Stimulated activated CD4-positive, alpha-beta T cell treated with anti-CD3 and anti-CD28 coated beads, Interleukin-4, amount 100 ng/mL, for 1 hour (primary cell): ENCODE measurements around the gene SSBP3.
"Not testable (repeated sequence)": the region's sequence is repeated elsewhere in the genome, so short reads cannot be mapped to it uniquely, and the experiment has no call there.

ENCODE experiments used
- DNase-seq: peaks from one replicate; pipeline ENCODE4 v3.0.0-alpha.2; 2020

The SSBP3 gene

GRCh38 chr1:54391450-54392209 lies 14.6 kb downstream of the SSBP3 start:
- no peak for DNase-seq

GRCh38 chr1:54390655-54391054 lies 15.5 kb downstream of the SSBP3 start:
- DNase-seq, result no peak

GRCh38 chr1:54389608-54390007 lies 16.6 kb downstream of the SSBP3 start:
- DNase-seq, result not testable (repeated sequence)

- no peak for DNase-seq
These were observed 18.8 kb downstream of the SSBP3 start for GRCh38 chr1:54387419-54387818.

- DNase-seq, result no peak
These were observed 20.5 kb downstream of the SSBP3 start for GRCh38 chr1:54385727-54386022.

GRCh38 chr1:54384918-54385726 lies 21.1 kb downstream of the SSBP3 start:
- no peak for DNase-seq

- no peak for DNase-seq
These were observed 21.7 kb downstream of the SSBP3 start for GRCh38 chr1:54384471-54384870.

- DNase-seq, result no peak
These were observed 24.7 kb downstream of the SSBP3 start for GRCh38 chr1:54381524-54381923.

GRCh38 chr1:54380290-54380882 lies 25.8 kb downstream of the SSBP3 start:
- DNase-seq, result no peak

GRCh38 chr1:54379555-54380289 lies 26.5 kb downstream of the SSBP3 start:
- no peak for DNase-seq

GRCh38 chr1:54378874-54379554 lies 27.2 kb downstream of the SSBP3 start:
- no peak for DNase-seq

- no peak for DNase-seq
These were observed 27.9 kb downstream of the SSBP3 start for GRCh38 chr1:54378157-54378873.

GRCh38 chr1:54377040-54377691 lies 29.0 kb downstream of the SSBP3 start:
- no peak for DNase-seq

GRCh38 chr1:54376430-54377039 lies 29.7 kb downstream of the SSBP3 start:
- DNase-seq, result no peak

GRCh38 chr1:54375712-54376429 lies 30.3 kb downstream of the SSBP3 start:
- DNase-seq, result no peak

GRCh38 chr1:54375298-54375697 lies 30.9 kb downstream of the SSBP3 start:
- no peak for DNase-seq

GRCh38 chr1:54374766-54375165 lies 31.4 kb downstream of the SSBP3 start:
- no peak for DNase-seq

- DNase-seq, result no peak
These were observed 33.2 kb downstream of the SSBP3 start for GRCh38 chr1:54372978-54373377.

- DNase-seq, result no peak
These were observed 34.3 kb downstream of the SSBP3 start for GRCh38 chr1:54371942-54372275.
